HG03521 (cell line): ENCODE results near the gene DDX54.

ENCODE experiments used
- ATAC-seq: cut with Tn5 transposase; IDR thresholded peaks from one replicate; pipeline ENCODE4 v1.9.1; 2021; ENCODE audit warnings: mild to moderate bottlenecking, moderate library complexity; ENCODE audit not compliant: unreplicated experiment

DDX54 gene, protein sequence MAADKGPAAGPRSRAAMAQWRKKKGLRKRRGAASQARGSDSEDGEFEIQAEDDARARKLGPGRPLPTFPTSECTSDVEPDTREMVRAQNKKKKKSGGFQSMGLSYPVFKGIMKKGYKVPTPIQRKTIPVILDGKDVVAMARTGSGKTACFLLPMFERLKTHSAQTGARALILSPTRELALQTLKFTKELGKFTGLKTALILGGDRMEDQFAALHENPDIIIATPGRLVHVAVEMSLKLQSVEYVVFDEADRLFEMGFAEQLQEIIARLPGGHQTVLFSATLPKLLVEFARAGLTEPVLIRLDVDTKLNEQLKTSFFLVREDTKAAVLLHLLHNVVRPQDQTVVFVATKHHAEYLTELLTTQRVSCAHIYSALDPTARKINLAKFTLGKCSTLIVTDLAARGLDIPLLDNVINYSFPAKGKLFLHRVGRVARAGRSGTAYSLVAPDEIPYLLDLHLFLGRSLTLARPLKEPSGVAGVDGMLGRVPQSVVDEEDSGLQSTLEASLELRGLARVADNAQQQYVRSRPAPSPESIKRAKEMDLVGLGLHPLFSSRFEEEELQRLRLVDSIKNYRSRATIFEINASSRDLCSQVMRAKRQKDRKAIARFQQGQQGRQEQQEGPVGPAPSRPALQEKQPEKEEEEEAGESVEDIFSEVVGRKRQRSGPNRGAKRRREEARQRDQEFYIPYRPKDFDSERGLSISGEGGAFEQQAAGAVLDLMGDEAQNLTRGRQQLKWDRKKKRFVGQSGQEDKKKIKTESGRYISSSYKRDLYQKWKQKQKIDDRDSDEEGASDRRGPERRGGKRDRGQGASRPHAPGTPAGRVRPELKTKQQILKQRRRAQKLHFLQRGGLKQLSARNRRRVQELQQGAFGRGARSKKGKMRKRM

DNA sequence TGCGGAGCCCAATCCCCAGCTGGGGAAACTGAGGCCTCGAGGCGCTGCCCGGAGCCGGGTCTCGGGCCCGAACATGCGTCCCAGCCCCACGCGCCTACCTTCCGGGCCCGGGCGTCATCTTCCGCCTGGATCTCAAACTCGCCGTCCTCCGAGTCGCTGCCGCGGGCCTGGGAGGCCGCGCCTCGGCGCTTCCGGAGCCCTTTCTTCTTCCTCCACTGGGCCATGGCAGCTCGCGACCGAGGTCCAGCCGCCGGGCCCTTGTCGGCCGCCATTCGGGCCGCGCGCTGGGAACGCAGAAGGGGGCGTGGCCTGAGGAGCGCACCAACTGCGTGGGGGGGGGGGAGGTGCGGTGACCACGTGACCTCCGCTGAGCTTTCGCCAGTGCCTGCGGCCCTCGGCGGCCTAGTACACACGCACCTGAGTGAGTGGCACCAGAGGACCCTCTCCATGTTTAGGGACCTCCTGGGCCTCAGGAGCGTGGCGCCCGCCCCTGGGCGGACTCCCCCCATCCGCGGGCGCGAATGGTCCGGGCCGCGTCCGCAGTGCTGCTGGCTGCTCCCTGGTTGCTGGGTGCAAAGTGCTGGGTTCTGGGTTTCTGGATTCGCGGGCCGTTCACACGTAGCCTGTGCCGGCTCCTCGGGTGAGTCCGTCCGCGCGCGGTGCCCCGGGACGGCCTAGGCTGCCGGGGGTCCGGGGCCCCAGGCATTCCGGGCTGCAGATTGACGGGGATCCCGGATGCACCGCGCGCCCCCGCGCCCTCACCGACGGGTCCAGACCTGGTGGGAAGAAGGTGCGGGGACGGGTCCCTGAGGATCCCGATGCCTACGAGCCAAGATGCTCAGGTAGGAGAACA is at the start of gene DDX54, which contains the start of gene RITA1:
Gene DDX54 (minus strand): TSS at position 299 of the 853 bp plus-strand sequence. CDS start 27 bp downstream, at position 272.
Gene RITA1 (plus strand): TSS at position 542 of the 853 bp plus-strand sequence. CDS start 1,026 bp downstream, outside the sequence.
- peak; percentile 40 for ATAC-seq

DNA sequence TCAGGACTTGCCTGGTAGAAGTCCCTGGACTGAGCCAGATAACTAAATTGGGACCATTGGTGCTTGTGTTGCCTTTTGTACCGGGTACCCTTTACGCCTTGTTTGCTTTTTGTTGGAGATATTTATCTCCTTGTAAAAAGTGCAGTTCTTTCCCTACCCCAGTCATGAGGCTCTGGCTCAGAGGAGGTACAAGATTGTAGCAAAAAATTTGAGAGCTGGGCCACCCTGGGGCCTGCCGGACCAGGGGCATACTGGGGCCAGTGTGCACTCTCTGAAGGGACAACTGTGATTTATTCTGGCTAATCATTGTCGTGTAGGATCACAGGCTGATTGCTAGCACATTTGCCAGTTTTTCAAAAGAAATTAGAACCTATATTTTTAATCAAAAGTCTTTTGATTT is 49.2 kb upstream of the DDX54 start:
- ATAC-seq = no peak

DNA sequence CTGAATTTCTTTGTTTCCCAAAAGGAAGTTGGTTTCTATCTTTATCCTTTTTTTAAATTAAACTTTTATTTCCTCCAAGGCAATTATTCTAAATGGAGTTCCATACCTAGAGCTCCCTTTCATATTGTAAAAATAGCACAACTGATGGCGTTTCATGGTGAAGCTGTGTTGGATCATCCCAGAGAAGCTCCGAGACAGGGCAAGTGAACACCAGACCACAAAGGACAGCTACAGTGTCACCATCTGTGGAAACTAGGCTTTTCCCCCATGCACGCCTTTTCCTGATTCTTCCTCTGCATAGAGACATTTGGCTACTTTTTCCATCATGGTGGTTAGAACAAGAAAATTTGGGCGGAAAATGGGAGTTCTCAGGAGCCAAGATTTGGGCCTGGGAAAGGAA is 48.7 kb upstream of the DDX54 start:
- no peak for ATAC-seq

DNA sequence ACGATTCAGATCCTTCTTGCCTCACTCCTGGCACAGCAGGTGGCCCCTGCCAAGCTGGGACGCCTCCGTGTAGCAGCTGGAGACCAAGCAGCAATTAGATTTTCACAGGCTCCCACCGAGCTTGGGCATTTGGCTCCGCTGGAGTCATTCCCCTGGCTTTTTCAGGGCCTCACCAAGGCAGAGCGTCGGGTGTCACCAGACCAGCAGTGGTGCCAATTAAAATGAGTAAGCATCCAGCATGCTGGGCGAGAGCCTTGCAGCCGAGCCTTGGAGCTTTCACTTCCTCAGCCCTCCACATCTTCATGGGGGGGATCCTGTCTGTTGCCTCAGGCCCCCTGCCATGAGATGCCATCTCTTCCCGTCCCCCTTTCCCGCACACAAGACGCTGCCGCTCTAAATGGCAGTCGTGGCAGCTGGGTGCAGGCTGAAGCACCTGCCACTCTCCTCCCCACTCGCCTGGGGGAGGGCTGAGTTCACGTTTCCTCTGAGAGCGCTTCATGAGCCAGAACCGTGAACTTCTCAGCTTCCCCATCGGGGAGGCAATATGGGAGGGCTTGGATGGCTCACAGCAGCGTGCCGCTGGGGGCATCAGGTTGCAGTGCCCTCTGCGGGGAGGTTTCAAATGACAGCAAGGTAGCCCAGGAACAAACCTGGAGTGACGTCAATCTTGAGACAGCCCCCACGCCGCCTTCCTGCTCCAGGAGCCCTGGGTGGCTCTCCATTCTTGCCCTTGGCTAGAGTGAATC is 47.7 kb upstream of the DDX54 start:
- peak; percentile 71 for ATAC-seq

DNA sequence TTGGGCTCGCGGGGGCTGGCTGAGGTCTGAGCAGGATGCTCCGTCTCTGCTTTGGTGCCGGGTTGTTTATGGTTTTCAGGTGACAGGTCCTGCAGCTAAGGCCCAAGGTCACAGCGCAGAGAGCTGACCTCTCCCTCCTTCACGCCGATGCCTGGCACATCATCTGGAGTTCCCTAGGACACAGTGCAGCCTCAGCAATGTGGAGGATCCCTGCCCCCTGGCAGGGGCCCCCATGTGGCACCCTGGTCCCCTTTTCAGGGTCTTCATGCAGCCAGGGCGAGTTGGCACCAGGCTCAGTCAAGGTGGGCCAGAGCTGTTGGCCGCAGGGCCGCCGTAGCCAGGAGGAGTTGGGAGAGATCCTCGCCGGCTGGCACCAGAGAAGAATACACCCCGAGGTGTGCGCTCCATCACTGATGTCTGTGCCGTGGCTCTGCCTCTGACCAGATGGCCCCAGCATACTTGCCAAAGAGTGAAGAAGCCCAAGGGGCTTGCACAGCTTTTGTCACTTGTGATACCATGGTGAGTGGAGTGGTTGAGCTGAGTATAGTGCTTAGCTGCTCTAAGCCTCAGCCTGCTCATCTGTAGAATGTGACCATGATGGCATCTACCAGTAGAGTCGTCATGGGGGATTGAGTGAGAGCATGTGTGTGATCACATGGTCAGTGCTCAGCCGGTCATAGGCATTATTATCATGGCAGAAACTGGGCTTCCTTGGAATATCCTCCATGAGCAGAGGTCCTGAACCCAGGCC is 47.0 kb upstream of the DDX54 start:
- no peak for ATAC-seq

DNA sequence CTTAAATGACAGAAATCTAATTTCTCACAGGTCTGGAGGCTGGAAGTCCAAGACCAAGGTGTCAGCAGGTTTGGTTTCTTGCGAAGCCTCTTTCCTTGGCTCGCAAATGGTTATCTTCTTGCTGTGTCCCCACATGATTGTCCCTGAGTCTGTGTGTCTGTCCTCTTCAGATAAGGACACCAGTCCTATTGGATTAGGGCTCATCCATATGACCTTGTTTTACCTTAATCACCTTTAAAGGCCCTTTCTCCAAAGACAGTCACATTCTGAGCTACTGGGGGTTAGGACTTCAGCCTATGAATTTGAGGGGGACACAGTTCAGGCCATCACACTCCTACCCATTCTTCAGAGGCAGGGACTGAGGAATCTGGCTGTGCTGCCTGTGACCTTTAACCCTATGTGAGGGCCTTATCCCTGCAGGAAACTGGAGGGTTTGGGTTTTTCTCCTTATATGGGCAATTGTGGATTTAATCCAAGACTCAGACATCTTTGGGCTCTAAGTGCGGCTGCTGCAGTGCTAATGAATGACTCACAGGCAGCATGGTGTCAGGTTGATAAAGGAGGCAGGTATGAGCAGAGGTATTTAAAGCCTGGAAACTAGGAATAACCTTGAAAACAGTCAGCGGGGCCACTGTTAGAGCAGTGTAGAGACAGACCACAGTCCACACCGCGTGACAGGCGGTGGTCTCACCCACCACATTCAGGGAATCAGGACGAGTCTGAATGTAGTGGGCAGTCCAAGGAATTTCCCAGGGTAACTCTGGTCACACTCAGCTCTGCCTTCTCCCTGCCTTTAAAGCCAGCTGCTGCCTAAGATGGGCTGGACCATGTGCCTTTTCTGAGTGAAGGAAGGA is 46.2 kb upstream of the DDX54 start:
- no peak for ATAC-seq

DNA sequence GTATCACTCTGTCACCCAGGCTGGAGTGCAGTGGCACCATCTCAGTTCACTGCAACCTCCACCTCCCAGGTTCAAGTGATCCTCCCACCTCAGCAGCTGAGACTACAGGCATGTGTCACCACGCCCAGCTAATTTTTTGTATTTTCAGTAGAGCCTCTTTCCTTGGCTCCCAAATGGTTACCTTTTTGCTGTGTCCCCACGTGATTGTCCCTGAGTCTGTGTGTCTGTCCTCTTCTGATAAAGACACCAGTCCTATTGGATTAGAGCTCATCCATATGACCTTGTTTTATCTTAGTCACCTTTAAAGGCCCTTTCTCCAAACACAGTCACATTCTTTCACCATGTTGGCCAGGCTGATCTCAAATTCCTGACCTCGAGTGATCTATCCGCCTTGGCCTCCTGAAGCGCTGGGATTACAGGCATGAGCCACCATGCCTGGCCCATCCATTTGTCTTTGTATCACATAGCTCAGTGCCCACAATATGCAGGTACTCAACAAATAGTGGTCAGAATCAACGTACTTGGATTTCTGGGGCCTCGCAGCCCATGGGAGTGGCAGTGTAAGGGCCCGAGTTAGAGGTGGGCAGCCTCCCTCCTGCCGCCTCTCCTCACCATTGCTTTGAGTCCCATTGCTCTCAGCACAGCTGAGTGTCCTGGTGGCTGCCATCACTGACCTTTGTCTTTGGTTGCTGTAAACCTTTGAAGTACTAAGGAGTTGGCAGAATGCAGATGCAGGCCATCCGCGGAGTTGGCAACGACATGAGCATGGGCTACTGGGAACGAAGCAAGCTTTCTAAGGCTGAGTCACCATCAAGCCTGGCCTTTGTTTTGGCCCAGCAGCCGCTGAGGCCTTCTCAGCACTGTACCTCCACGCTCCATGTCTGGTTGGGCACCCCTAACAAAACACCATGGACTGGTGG is 45.3 kb upstream of the DDX54 start:
- no peak for ATAC-seq

DNA sequence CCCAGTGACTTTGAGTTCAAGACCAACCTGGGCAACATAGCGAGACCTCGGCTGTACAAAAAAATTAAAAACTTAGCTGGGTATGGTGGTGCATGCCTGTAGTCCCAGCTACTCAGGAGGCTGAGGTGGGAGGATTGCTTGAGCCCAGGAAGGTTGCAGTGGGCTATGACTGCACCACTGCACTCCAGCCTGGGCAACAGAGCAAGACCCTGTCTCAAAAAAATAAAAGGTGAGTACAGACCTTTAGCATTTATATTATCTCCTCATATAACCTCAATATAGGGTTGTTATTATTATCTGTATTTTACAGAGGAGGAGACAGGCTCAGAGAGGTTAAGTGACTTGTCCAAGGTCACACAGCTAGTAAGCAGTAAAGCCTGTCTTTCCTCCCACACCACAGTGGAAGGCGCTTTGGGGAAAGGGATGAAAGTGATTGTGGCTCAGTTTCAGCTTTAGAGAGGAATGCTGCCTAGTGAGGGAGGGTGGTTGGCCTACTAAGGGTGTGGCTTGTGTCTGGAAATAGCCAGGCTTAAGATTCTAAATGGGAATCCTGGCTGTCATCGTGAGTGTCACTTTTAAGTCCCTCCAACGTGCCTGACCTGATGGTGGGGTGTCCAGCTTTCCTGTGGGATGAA is 43.2 kb upstream of the DDX54 start:
- no peak for ATAC-seq

DNA sequence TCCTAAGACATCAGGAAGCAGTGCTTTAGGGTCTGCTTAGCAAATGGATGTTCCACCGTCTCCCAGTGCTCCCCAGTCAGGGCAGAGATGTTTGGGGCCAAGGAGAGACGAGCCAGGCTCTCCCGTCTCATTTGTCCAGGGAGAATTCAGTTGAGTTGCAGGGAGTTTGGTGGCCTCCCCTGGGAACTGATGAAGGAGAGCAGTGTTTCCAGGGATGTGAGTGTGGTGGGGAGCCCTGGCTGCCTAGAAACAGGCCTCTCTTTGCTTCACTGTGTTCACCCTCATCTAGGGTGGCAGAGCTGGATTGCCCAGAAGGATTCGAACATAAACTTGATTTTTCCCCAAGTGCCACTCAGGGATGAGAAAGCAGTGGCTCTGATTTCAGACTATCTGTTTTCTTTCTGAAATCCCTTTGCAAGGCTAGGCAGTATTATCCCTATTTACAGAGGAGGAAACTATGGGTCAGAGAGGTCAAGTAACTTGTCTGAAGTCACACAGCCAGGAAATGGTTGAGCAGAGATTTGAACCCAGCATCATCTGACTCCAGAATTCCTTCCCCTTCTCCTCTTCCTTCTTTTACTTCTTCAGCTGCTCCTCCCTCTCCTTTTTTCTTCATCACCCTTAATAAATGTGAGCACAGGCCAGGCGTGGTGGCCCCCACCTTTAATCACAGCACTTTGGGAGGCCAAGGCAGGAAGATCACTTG is 42.6 kb upstream of the DDX54 start:
- no peak for ATAC-seq

DNA sequence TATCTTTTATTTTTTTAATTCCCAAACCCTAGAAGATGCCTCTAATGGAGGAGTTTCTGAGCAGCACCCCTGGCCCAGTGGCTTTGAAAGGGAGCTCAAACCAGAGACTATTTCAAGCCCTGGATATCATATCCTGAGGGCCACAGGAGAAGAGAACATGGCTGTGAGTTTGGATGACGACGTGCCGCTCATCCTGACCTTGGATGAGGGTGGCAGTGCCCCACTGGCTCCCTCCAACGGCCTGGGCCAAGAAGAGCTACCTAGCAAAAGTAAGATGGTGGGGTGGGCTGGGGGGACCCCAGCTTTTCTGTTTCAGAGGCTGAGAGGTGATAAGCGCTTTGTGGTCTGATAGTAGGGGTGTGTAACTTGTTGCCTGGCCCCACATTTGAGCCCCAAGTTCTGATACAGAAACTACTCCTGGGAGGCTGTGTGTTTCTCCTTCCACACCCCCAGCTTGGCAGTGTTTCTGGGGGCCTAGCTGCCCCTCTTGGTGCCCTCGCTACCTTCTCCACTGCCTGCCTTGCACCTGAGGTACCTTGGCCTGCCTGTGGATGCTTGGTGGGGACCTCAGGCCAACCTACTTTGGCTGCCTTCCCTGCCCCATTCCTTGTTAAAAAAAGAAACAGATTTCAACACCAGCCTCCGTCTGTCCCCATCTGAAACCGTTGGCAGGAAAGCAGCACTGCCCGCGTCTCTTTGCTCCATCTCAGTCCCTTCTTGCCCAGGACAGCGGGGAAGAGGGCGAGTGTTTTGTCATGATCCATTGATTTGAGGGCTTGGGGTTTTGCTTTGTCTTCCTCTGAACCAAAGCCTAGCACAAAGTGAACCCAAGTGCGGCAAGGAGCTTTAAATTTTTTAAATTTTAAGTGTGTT is 41.7 kb upstream of the DDX54 start:
- ATAC-seq = no peak

DNA sequence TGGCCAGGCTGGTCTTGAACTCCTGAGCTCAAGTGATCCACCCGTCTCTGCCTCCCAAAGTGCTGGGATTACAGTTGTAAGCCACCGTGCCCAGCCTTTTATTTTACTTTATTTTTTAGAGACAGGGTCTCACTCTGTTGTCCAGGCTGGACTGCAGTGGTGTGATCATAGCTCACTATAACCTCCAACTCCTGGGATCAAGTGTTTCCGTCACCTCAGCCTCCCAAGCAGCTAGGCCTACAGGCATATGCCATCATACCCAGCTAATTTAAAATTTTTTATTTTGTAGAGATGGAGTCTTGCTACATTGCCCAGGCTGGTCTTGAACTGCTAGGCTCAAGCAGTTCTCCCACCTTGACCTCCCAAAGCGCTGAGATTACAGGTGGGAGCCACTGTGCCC is 39.7 kb upstream of the DDX54 start:
- no peak for ATAC-seq

DNA sequence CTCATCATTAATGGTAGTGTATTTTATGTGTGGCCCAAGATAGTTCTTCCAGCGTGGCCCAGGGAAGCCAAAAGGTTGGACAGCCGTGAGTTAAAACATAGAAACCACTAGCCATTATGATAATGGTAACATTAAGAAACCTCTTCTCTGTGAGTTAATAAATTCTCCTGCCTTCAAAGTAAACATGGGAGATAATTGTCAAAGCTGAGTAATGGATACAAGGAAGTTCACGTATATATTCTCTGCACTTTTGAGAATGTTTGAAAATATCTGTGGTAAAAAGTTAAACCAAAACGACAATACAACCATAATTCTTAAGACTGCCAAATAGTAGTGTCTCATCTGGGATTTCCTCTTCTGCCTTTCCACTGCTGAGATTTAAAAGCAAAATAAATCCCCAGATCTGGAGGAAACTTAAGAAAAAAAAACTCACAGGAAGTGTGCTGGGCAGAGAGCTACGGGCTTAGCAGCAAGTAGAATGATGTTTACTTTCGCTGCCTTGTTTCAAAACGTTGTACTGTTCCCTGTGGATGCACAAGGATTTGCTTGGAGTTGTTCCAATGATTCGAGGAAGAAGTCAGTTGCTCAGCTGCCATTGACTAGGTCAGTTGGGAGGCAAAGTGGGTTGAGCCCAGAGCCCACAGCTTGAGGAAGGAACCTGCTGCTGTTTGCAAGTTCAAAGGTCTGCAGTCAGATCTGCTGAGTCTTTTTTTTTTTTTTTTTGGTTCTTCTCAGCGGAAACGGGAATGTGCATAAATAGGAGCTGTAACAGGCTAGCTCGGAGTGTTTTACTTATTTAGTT is 37.7 kb upstream of the DDX54 start:
- no peak for ATAC-seq

DNA sequence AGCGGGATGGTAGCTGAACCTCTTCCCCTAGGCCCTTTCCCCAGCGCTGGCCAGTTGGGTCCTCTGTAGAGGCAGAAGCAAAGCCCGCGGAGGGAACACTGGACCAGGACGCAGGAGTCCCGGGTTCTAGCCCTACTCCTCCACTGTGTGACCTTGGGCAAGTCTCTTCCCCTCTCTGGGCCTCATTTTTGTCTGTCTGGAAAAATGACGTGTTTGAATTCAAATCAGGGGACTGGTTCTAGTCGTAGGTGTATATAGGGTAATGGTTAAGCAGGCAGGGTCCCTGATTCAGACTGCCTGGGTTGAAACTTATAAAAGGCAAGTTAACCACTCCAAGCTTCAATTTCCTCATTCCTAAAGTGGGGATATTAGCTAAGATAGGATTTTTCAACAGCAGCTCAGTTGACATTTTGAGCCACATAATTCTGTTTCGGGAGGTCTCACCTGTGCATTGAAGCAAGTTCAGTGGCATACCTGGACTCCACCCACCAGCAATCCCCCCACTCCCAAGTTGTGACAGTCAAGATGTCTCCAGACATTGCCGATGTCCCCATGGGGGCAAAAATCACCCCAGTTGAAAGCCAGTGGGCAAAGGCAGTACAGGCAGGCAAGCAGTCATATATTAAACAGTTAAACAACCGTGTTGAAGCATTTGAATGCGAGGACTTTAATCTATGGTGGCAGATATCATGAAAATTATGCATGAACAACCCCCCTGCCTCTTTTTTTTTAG is 36.9 kb upstream of the DDX54 start:
- ATAC-seq = no peak
